Adrenal gland (tissue), 12 donors: Measurements from ENCODE around the gene MYO5A. TPM values are rescaled to one million over a fixed set of nuclear protein-coding genes. Genes with fewer than 3 reads are reported as not detected.

Experiments
- DNase-seq, 7 donors: peaks; one replicate each; pipeline ENCODE4 v3.0.0-alpha.2; 2019 to 2020
- H3K27ac ChIP-seq, 5 donors: fragments of 200-600 bp; sonication (generic) in 4 of 5; 1 replicate in 3 of 5; 2 replicates in 2 of 5; pipeline versions ENCODE4 v1.5.1 to v1.8.0; 2016 to 2020; ENCODE audit warnings: mild to moderate bottlenecking in 1 of 5
- H3K27me3 ChIP-seq: fragments of 200-600 bp; 2 replicates; pipeline ENCODE4 v1.8.0; 2021
- H3K36me3 ChIP-seq, 2 donors: fragments of 200-600 bp; replicated peaks in 1 of 2; 1 replicate in 1 of 2; 2 replicates in 1 of 2; pipeline versions ENCODE4 v1.5.1 to v1.8.0; 2018 to 2022
- H3K4me1 ChIP-seq, 2 donors: fragments of 200-600 bp; replicated peaks in 1 of 2; 1 replicate in 1 of 2; 2 replicates in 1 of 2; pipeline versions ENCODE4 v1.5.1 to v1.8.0; 2018 to 2021
- H3K4me3 ChIP-seq, 4 donors: fragments of 200-600 bp; sonication (generic) in 3 of 4; one replicate each; pipeline ENCODE4 v1.5.1; 2016 to 2018
- H3K9me3 ChIP-seq, 3 donors: fragments of 200-600 bp; sonication (generic) in 1 of 3; replicated peaks in 1 of 3; 1 replicate in 2 of 3; 2 replicates in 1 of 3; pipeline versions ENCODE4 v1.5.1 to v1.8.0; 2016 to 2021
- POLR2A ChIP-seq, 2 donors: fragments of 450-650 bp; IDR thresholded peaks; one replicate each; pipeline ENCODE4 v1.6.1; 2017; ENCODE audit warnings: antibody characterized with exemption in 2 of 2, mild to moderate bottlenecking in 2 of 2, moderate library complexity in 1 of 2
- WGBS, 4 donors: extraction: QIAGEN DNeasy Blood & Tissue Kit in 2 of 4; methylation state at CpG; one replicate each; pipeline versions ENCODE4 v1.1.5 to v1.1.7; 2013 to 2017; 5-methylcytosine and 5-hydroxymethylcytosine counted together
- intact Hi-C, 2 donors: fragments of 100-400 bp; cut with DNase I; formaldehyde crosslinking; loops; one replicate each; pipeline versions ENCODE4 v1.14.1 to v1.15.0; 2022 to 2023
- polyA plus RNA-seq, 3 donors: library from polyadenylated mRNA; stranded (reverse); fragments of 200-250 nt in 2 of 3; fragments of 350-450 nt in 1 of 3; fragmentation: Illumina TruSeq in 1 of 3; extraction: RNeasy Lipid Tissue Mini Kit (QIAGEN cat#74804) in 1 of 3; gene quantifications; one replicate each; pipeline ENCODE4 v1.2.3, GENCODE V29; 2013 to 2014
- total RNA-seq, 9 donors: library from RNA; depleted of rRNA in 4 of 9; stranded (reverse); fragments of >200 nt in 4 of 9; fragments of 120-200 nt in 1 of 9; fragmentation: NEBNext Ultra II Directional in 1 of 9; extraction: Animal tissue kit (Norgen Biotek cat#: 25700) in 1 of 9; gene quantifications; one replicate each; pipeline versions ENCODE4 v1.1.0 to v1.2.4, GENCODE V29; 2013 to 2023
- TF ChIP-seq, protein P1 (sequence below), 6 experiments: fragments of 450-650 bp in 4 of 6; fragments of 200-600 bp in 2 of 6; sonication (generic) in 1 of 6; IDR thresholded peaks; 1 replicate in 5 of 6; 2 replicates in 1 of 6; pipeline versions ENCODE4 v1.5.1 to v1.8.0; 2016 to 2021; ENCODE audit warnings: antibody characterized with exemption in 6 of 6, mild to moderate bottlenecking in 2 of 6, moderate library complexity in 1 of 6
- donor health status: healthy with polysubstance abuse.
- donor health status: Bipolar disorder and iron deficiency.
- donor health status: DM: yes; HTN: yes; CAD: no.
- donor health status: DM: no; HTN: no; CAD: no.
- donor health status: DM: no; HTN: no; CAD: no.
- donor health status: DM: yes; HTN: yes; CAD: no.

MYO5A gene
- total and polyA plus RNA-seq, 12 donors: 6.3 to 57.5 (median 39.6) TPM

DNA sequence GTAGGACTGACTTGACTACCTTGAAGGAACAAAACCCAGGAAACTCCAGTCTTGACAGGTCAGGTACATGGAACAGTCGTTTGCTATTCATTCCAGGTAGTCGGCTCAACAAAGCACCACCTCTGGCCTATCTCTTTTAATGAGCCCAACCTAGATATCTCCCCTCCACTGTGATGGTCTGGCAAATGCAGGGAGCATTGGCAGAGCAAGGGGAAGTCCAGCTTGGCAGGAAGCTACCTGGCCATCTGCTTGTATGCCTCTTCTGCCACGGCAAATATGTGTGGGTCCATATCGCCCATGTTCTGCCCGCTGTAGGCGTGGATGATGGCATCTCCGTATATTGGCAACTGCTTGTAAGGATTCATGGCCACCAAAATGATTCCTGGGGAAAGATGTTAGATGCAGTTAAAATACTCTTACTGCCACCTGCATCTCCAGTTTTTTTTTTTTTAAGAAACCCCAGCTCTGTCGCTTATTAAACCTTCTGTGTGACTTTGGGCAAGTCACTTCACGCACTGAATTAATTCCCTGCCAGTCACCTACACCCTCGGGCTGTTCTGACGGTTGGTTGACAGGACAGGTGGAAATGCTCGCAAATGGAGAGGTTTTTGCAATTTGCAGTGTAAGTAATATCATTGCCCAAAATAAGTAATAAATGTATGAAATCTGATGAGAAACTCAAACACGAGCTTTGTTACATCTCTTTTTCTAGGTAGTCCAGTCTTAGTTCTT, 249.9 kb downstream of the MYO5A start:
- Histone ChIP-seq H3K27me3 (no peaks in the 10 kb centered on the region), H3K4me3 (no peak overlapping the region), H3K4me1 (no peaks in the 10 kb centered on the region), H3K9me3 (no peaks in the 10 kb centered on the region), H3K36me3 (no peaks in the 10 kb centered on the region), H3K27ac (no peak overlapping the region)
- WGBS, 4 donors: 91 to 95% (median 93%) methylated on average over 13 of the region's 13 CpGs
- intact Hi-C loops: no loop called here
- TF ChIP-seq, protein P1, sequence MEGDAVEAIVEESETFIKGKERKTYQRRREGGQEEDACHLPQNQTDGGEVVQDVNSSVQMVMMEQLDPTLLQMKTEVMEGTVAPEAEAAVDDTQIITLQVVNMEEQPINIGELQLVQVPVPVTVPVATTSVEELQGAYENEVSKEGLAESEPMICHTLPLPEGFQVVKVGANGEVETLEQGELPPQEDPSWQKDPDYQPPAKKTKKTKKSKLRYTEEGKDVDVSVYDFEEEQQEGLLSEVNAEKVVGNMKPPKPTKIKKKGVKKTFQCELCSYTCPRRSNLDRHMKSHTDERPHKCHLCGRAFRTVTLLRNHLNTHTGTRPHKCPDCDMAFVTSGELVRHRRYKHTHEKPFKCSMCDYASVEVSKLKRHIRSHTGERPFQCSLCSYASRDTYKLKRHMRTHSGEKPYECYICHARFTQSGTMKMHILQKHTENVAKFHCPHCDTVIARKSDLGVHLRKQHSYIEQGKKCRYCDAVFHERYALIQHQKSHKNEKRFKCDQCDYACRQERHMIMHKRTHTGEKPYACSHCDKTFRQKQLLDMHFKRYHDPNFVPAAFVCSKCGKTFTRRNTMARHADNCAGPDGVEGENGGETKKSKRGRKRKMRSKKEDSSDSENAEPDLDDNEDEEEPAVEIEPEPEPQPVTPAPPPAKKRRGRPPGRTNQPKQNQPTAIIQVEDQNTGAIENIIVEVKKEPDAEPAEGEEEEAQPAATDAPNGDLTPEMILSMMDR (IDR thresholded peaks at IDR 0.05): no peak
- TF ChIP-seq POLR2A (IDR thresholded peaks at IDR 0.05): no peak
- no peak for DNase-seq

DNA sequence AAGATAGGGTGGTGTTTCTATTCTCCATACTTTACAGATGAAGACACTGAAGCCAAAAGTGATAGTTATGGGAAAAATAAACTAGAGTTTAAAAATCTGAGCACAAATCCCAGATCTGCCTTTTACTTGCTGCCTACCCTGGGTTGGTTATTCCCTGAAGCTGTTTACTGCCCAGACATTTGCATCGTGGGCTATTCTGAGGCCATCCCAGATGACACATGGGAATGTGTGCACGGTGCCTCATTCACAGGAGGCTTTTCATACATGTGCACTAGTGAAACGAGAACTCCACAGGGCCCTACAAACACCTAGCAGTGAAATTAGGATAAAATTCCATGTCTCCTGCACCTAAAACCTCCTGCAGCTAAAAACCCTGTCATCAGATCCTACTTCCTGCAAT, 250.5 kb downstream of the MYO5A start:
- Histone ChIP-seq H3K4me1 (no peaks in the 10 kb centered on the region), H3K4me3 (no peak overlapping the region), H3K27me3 (no peaks in the 10 kb centered on the region), H3K36me3 (no peaks in the 10 kb centered on the region), H3K9me3 (no peaks in the 10 kb centered on the region), H3K27ac (no peak overlapping the region)
- no peak for DNase-seq
- intact Hi-C loops: no loop called here
- no peak for TF ChIP-seq POLR2A (IDR thresholded peaks at IDR 0.05)
- TF ChIP-seq, protein P1 (IDR thresholded peaks at IDR 0.05): no peak
- WGBS, 4 donors: 79 to 90% (median 87%) methylated on average over 3 of the region's 3 CpGs

DNA sequence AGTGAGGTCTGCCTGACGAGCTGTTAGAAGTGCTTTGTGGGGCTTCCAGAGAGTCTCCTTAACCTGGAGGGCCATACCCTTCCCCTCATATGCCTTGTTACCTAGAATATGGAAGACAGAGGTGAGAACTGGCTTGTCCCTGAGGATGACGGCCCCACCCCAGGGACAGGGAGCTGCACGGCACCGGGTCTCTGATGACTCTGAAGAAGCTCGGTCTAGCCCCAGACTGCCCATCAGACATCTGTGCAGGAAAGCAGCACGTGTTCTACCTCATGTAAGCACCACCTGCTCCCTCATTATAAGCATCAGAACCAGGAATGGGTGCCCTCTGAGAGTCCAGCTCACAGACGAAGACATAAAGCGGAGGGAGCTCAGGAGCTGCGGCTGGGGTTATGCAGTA, 251.1 kb downstream of the MYO5A start:
- intact Hi-C loops: no loop called here
- no peak for DNase-seq
- Histone ChIP-seq H3K36me3 (no peaks in the 10 kb centered on the region), H3K4me3 (no peak overlapping the region), H3K4me1 (no peaks in the 10 kb centered on the region), H3K27ac (no peak overlapping the region), H3K9me3 (no peaks in the 10 kb centered on the region), H3K27me3 (no peaks in the 10 kb centered on the region)
- WGBS, 4 donors: 90 to 96% (median 93%) methylated on average over 4 to 9 of the region's 9 CpGs
- TF ChIP-seq, protein P1 (IDR thresholded peaks at IDR 0.05): no peak
- no peak for TF ChIP-seq POLR2A (IDR thresholded peaks at IDR 0.05)

DNA sequence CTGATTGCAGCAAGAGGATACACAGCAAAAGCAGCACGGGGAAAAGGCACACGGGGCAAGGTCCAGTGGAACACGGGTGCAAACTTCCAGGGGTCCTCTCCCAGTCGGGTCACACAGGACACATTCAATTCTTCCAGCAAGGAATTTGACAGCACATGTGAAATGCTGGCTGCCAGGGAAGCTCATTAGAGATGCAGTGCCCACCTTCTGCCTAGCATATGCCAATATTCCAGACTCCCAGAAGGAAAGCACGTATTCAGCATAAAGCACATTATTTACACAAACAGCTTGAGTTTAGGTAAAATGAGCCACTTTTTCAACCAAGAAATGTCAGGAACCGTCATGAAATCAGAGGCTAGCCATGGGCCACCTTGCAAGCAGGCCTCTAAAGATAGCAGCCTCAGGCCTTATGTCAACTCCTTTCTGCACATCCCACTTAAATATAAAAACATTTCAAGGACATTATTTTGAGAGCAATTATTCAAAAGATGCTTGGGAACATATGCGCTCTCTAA, 252.4 kb downstream of the MYO5A start:
- intact Hi-C loops: no loop called here
- H3K4me3 ChIP-seq: no peak overlapping the region
- no peak for DNase-seq
- H3K27ac ChIP-seq: no peak overlapping the region
- H3K36me3 ChIP-seq: no peaks in the 10 kb centered on the region
- no peaks in the 10 kb centered on the region for H3K4me1 ChIP-seq
- no peaks in the 10 kb centered on the region for H3K27me3 ChIP-seq
- WGBS, 4 donors: 87 to 95% (median 94%) methylated on average over 6 to 7 of the region's 7 CpGs
- H3K9me3 ChIP-seq: no peaks in the 10 kb centered on the region
- TF ChIP-seq, protein P1 (IDR thresholded peaks at IDR 0.05): no peak
